Panc1 (cell line): ENCODE results near the gene XKR7.

ENCODE experiments used
- POLR2AphosphoS5 ChIP-seq: IDR thresholded peaks from 2 replicates; pipeline ENCODE4 v1.6.1; 2012; ENCODE audit warnings: mild to moderate bottlenecking, low read depth, low read length, moderate library complexity
- TCF7L2 ChIP-seq: IDR thresholded peaks from 2 replicates; pipeline ENCODE4 v1.6.1; 2011; ENCODE audit warnings: mild to moderate bottlenecking, low read depth, low read length, inconsistent platforms
- TF ChIP-seq, protein P1 (sequence below): fragments of 450-650 bp; IDR thresholded peaks from 2 replicates; pipeline ENCODE4 v1.5.1; 2017; ENCODE audit warnings: mild to moderate bottlenecking

DNA sequence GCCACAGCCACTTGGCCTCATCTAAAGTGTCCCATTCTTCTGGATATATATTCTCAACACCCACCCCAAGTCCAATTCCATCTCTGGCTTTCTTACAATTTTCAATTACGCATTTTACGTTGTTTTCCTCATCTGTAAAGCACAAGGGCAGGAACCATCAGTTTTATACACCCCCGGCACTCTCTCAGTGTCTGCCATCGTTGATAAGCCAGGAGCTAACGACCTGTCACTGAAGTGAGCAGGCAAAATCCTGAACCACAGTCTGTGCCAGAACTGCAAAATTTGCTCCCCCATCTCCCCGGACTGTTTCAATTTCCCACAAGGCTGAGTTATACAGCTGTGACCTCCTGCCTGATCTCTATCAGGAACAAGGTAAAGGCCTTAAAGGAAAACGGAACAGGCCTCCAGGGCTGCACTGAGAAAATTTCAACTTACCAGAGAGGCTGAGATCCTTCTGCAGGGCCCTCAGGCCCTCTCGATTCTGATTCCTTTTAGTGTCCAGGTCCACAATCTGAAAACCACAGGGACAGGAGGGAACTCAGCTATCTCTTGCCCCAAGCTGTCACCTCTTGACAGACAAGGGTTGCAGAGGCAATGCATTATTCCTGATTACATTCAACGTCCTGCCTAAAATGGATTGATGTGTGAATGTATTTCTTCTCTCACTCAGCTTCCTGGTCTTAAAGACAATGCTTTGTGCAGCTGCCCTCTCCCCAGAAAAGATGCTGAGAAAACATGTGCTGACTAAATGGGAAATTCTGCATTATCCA is 17.9 kb upstream of the XKR7 start:
- TF ChIP-seq, protein P1, sequence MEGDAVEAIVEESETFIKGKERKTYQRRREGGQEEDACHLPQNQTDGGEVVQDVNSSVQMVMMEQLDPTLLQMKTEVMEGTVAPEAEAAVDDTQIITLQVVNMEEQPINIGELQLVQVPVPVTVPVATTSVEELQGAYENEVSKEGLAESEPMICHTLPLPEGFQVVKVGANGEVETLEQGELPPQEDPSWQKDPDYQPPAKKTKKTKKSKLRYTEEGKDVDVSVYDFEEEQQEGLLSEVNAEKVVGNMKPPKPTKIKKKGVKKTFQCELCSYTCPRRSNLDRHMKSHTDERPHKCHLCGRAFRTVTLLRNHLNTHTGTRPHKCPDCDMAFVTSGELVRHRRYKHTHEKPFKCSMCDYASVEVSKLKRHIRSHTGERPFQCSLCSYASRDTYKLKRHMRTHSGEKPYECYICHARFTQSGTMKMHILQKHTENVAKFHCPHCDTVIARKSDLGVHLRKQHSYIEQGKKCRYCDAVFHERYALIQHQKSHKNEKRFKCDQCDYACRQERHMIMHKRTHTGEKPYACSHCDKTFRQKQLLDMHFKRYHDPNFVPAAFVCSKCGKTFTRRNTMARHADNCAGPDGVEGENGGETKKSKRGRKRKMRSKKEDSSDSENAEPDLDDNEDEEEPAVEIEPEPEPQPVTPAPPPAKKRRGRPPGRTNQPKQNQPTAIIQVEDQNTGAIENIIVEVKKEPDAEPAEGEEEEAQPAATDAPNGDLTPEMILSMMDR, result no peak
- TF ChIP-seq TCF7L2 (no peak), POLR2AphosphoS5 (no peak)
